PFSK-1 (cell line): ENCODE results near the gene TMPRSS7. TPM values are rescaled to one million over a fixed set of nuclear protein-coding genes. Genes with fewer than 3 reads are reported as not detected.

Experiments used
- FOXP2 ChIP-seq: optimal IDR thresholded peaks from 2 replicates; pipeline ENCODE3; 2011; ENCODE audit warnings: borderline replicate concordance, control low read depth, inconsistent platforms; ENCODE audit not compliant: insufficient read depth; ENCODE audit errors: extremely low read length, extremely low read depth
- POLR2AphosphoS5 ChIP-seq: IDR thresholded peaks from 2 replicates; pipeline ENCODE4 v1.6.1; 2012; ENCODE audit warnings: low read depth, mild to moderate bottlenecking, control low read depth, low read length, moderate library complexity
- REST ChIP-seq, 2 experiments: IDR thresholded peaks; 2 replicates each; pipeline versions ENCODE4 v1.6.1 to v1.8.0; 2011 to 2012; ENCODE audit warnings: low read depth in 2 of 2, low read length in 2 of 2, control low read depth in 1 of 2, inconsistent platforms in 1 of 2, mild to moderate bottlenecking in 1 of 2, moderate library complexity in 1 of 2; ENCODE audit not compliant: insufficient read depth in 1 of 2
- SIN3A ChIP-seq: IDR thresholded peaks from 2 replicates; pipeline ENCODE4 v1.6.1; 2012; ENCODE audit warnings: mild to moderate bottlenecking, low read length, moderate library complexity, borderline replicate concordance; ENCODE audit not compliant: insufficient read depth
- TAF1 ChIP-seq: IDR thresholded peaks from 2 replicates; pipeline ENCODE4 v1.6.1; 2012; ENCODE audit warnings: low read length, control low read depth, borderline replicate concordance; ENCODE audit not compliant: insufficient read depth
- polyA plus RNA-seq: library from polyadenylated mRNA; unstranded; fragments of >200 nt; gene quantifications from one replicate; pipeline ENCODE4 v1.2.1, GENCODE V29; 2012; ENCODE audit warnings: low read depth, missing spikeins; ENCODE audit not compliant: insufficient read length

The TMPRSS7 gene
- not detected for polyA plus RNA-seq

GRCh38 chr3:112034436-112034835, at the start of gene TMPRSS7:
Gene TMPRSS7, plus strand, starts transcription at chr3:112034736. Its CDS starts 110 bp downstream, at chr3:112034846.
- no peak for TF ChIP-seq SIN3A
- TF ChIP-seq REST (IDR thresholded peaks at IDR 0.05; ENCODE audit: insufficient read depth in 1 of 2, low read depth in 2 of 2, low read length in 2 of 2) = no peak
- TF ChIP-seq TAF1 = no peak

GRCh38 chr3:111986800-111987199, 47.7 kb upstream of the TMPRSS7 start:
- no peak for TF ChIP-seq TAF1
- TF ChIP-seq SIN3A = no peak
- no peak for TF ChIP-seq FOXP2
- TF ChIP-seq POLR2AphosphoS5 = no peak
- TF ChIP-seq REST (IDR thresholded peaks at IDR 0.05; ENCODE audit: insufficient read depth in 1 of 2, low read depth in 2 of 2, low read length in 2 of 2) = no peak

GRCh38 chr3:111989061-111989678, 45.4 kb upstream of the TMPRSS7 start:
- TF ChIP-seq TAF1 (no peak), POLR2AphosphoS5 (no peak), FOXP2 (no peak), SIN3A (no peak), REST (IDR thresholded peaks at IDR 0.05; ENCODE audit: insufficient read depth in 1 of 2, low read depth in 2 of 2, low read length in 2 of 2) (no peak)

GRCh38 chr3:111993038-111993437, 41.5 kb upstream of the TMPRSS7 start:
- TF ChIP-seq TAF1 (no peak), POLR2AphosphoS5 (no peak), FOXP2 (no peak), SIN3A (no peak), REST (IDR thresholded peaks at IDR 0.05; ENCODE audit: insufficient read depth in 1 of 2, low read depth in 2 of 2, low read length in 2 of 2) (no peak)
